H1 (cell line): ENCODE measurements around the gene SH2B2. TPM values are rescaled to one million over a fixed set of nuclear protein-coding genes. Genes with fewer than 3 reads are reported as not detected.

ENCODE experiments used
- CTCF ChIA-PET: fragments of 300-600 bp; sonication (Branson Sonifier 250); formaldehyde crosslinking; loops from one replicate; lab custom pipeline; 2021; ENCODE audit not compliant: partially characterized antibody; lab: Charles Lee
- POLR2A ChIA-PET: fragments of 300-600 bp; sonication (Branson Sonifier 250); formaldehyde crosslinking; loops from one replicate; lab custom pipeline; 2021; ENCODE audit warnings: inconsistent platforms; ENCODE audit not compliant: partially characterized antibody; lab: Charles Lee
- DNase-seq, 2 experiments: peaks; one replicate each; pipeline versions ENCODE4 v3.0.0 to v3.0.0-alpha.2; 2010 to 2022; ENCODE audit warnings: low spot score in 2 of 2, low read depth in 1 of 2, mixed read lengths in 1 of 2
- FAIRE-seq: peaks from 2 replicates; lab custom pipeline; 2011; peaks lifted over from hg19 to GRCh38; lab: Jason Lieb, UNC
- H2AFZ ChIP-seq: 2 replicates; pipeline ENCODE4 v1.8.1; 2012; ENCODE audit warnings: low read length, inconsistent platforms
- H2AK5ac ChIP-seq: 2 replicates; pipeline ENCODE4 v1.6.1; 2013; ENCODE audit warnings: low read depth, low read length
- H2BK120ac ChIP-seq: replicated peaks from 2 replicates; pipeline ENCODE3; 2013; ENCODE audit warnings: low read depth, low read length, inconsistent platforms
- H2BK12ac ChIP-seq: 2 replicates; pipeline ENCODE4 v1.6.1; 2013; ENCODE audit warnings: low read depth, low read length
- H2BK15ac ChIP-seq: 2 replicates; pipeline ENCODE4 v1.6.1; 2013; ENCODE audit warnings: low read length
- H2BK20ac ChIP-seq: 2 replicates; pipeline ENCODE4 v1.6.1; 2013; ENCODE audit warnings: low read length
- H2BK5ac ChIP-seq: 2 replicates; pipeline ENCODE4 v1.6.1; 2013; ENCODE audit warnings: low read depth, low read length
- H3K14ac ChIP-seq: 2 replicates; pipeline ENCODE4 v1.6.1; 2013; ENCODE audit warnings: inconsistent platforms; ENCODE audit not compliant: insufficient read length
- H3K18ac ChIP-seq: 2 replicates; pipeline ENCODE4 v1.6.1; 2013; ENCODE audit warnings: low read length; ENCODE audit errors: extremely low read depth
- H3K23ac ChIP-seq: 2 replicates; pipeline ENCODE4 v1.6.1; 2013; ENCODE audit warnings: inconsistent platforms; ENCODE audit not compliant: insufficient read length
- H3K23me2 ChIP-seq: 2 replicates; pipeline ENCODE4 v1.6.1; 2013; ENCODE audit warnings: low read depth, low read length
- H3K27ac ChIP-seq: 2 replicates; pipeline ENCODE4 v1.6.1; 2011; ENCODE audit warnings: low read depth, low read length, inconsistent platforms
- H3K27me3 ChIP-seq, 4 experiments: replicated peaks in 1 of 4; 1 replicate in 1 of 4; 2 replicates in 3 of 4; pipeline versions ENCODE4 v1.6.1 to v1.8.1; 2011 to 2013; ENCODE audit warnings: low read length in 3 of 4, mild to moderate bottlenecking in 3 of 4, inconsistent platforms in 2 of 4, mixed read lengths in 2 of 4, moderate library complexity in 1 of 4; ENCODE audit not compliant: control insufficient read depth in 3 of 4, insufficient read depth in 3 of 4; ENCODE audit errors: extremely low read depth in 1 of 4
- H3K36me3 ChIP-seq, 4 experiments: 2 replicates each; pipeline versions ENCODE4 v1.6.1 to v1.8.1; 2011 to 2013; ENCODE audit warnings: mild to moderate bottlenecking in 4 of 4, low read length in 3 of 4, moderate library complexity in 2 of 4, control low read depth in 1 of 4, inconsistent platforms in 1 of 4; ENCODE audit not compliant: insufficient read depth in 4 of 4, control insufficient read depth in 2 of 4
- H3K4ac ChIP-seq: replicated peaks from 2 replicates; pipeline ENCODE3; 2013; ENCODE audit warnings: low read length, low read depth, mixed read lengths, inconsistent platforms; ENCODE audit not compliant: insufficient read length
- H3K4me1 ChIP-seq, 4 experiments: replicated peaks in 1 of 4; 1 replicate in 1 of 4; 2 replicates in 3 of 4; pipeline versions ENCODE4 v1.6.1 to v1.8.1; 2011 to 2013; ENCODE audit warnings: low read length in 3 of 4, inconsistent platforms in 2 of 4, mixed read lengths in 1 of 4; ENCODE audit not compliant: insufficient read depth in 4 of 4, control insufficient read depth in 3 of 4
- H3K4me2 ChIP-seq, 2 experiments: 2 replicates each; pipeline versions ENCODE4 v1.6.1 to v1.8.1; 2011 to 2013; ENCODE audit warnings: low read depth in 2 of 2, low read length in 2 of 2, control low read depth in 1 of 2, inconsistent platforms in 1 of 2, mild to moderate bottlenecking in 1 of 2; ENCODE audit not compliant: insufficient read depth in 1 of 2
- H3K4me3 ChIP-seq, 4 experiments: fragments of 200-600, 300-600 bp in 1 of 4; sonication (generic), shearing (Covaris generic), sonication (Bioruptor Twin) in 1 of 4; 2 replicates each; pipeline versions ENCODE4 v1.5.1 to v1.8.1; 2011 to 2016; ENCODE audit warnings: low read length in 4 of 4, low read depth in 3 of 4, control low read depth in 2 of 4, inconsistent platforms in 2 of 4, mild to moderate bottlenecking in 2 of 4, mixed read lengths in 1 of 4, moderate library complexity in 1 of 4; ENCODE audit not compliant: insufficient read depth in 2 of 4; ENCODE audit errors: extremely low read depth in 1 of 4
- H3K56ac ChIP-seq: replicated peaks from 2 replicates; pipeline ENCODE3; 2013; ENCODE audit warnings: low read depth, mild to moderate bottlenecking, mixed read lengths, low read length, inconsistent platforms; ENCODE audit not compliant: insufficient read length
- H3K79me1 ChIP-seq: 2 replicates; pipeline ENCODE4 v1.6.1; 2013; ENCODE audit warnings: low read depth, low read length, control low read depth
- H3K79me2 ChIP-seq, 2 experiments: 2 replicates each; pipeline versions ENCODE4 v1.6.1 to v1.8.1; 2012 to 2013; ENCODE audit warnings: low read length in 2 of 2, mild to moderate bottlenecking in 2 of 2, inconsistent platforms in 1 of 2; ENCODE audit not compliant: insufficient read depth in 2 of 2, control insufficient read depth in 1 of 2
- H3K9ac ChIP-seq, 4 experiments: replicated peaks in 1 of 4; 1 replicate in 1 of 4; 2 replicates in 3 of 4; pipeline versions ENCODE4 v1.6.1 to v1.8.1; 2011 to 2013; ENCODE audit warnings: low read depth in 3 of 4, low read length in 3 of 4, control low read depth in 2 of 4, mild to moderate bottlenecking in 2 of 4, moderate library complexity in 2 of 4, inconsistent platforms in 1 of 4; ENCODE audit errors: extremely low read depth in 1 of 4
- H3K9me3 ChIP-seq, 2 experiments: 2 replicates each; pipeline versions ENCODE4 v1.6.1 to v1.8.1; 2012 to 2013; ENCODE audit warnings: mild to moderate bottlenecking in 2 of 2, moderate library complexity in 2 of 2, control low read depth in 1 of 2, inconsistent platforms in 1 of 2, low read depth in 1 of 2, low read length in 1 of 2, mixed read lengths in 1 of 2; ENCODE audit not compliant: insufficient read depth in 2 of 2
- H4K20me1 ChIP-seq, 2 experiments: replicated peaks in 1 of 2; 2 replicates each; pipeline versions ENCODE3 to v1.8.1; 2011 to 2013; ENCODE audit warnings: inconsistent platforms in 2 of 2, low read length in 2 of 2, mild to moderate bottlenecking in 1 of 2; ENCODE audit not compliant: insufficient read depth in 2 of 2, control insufficient read depth in 1 of 2
- H4K5ac ChIP-seq: 2 replicates; pipeline ENCODE4 v1.6.1; 2013; ENCODE audit warnings: low read length, low read depth, mixed read lengths, inconsistent platforms; ENCODE audit not compliant: insufficient read length
- H4K8ac ChIP-seq: 2 replicates; pipeline ENCODE4 v1.8.0; 2013; ENCODE audit warnings: mild to moderate bottlenecking, moderate library complexity, low read length, inconsistent platforms; ENCODE audit not compliant: insufficient read depth; ENCODE audit errors: extremely low read depth
- H4K91ac ChIP-seq: replicated peaks from 2 replicates; pipeline ENCODE3; 2013; ENCODE audit warnings: low read length, mixed read lengths, inconsistent platforms; ENCODE audit not compliant: insufficient read length
- ATF3 ChIP-seq: IDR thresholded peaks from 2 replicates; pipeline ENCODE4 v1.6.1; 2011; ENCODE audit warnings: low read depth, mild to moderate bottlenecking, low read length; ENCODE audit not compliant: insufficient read depth
- CBX8 ChIP-seq: fragments of 300-800, 300-1000 bp; sonication (generic); IDR thresholded peaks from 2 replicates; pipeline ENCODE4 v1.7.1; 2016; ENCODE audit warnings: low read depth, low read length, borderline replicate concordance
- WGBS, 2 experiments: shearing (Covaris generic) in 1 of 2; methylation state at CpG; one replicate each; pipeline versions ENCODE4 v1.1.6 to v1.1.7; 2013 to 2015; ENCODE audit warnings: low lambda C conversion rate in 2 of 2, mixed read lengths in 2 of 2, inconsistent platforms in 1 of 2, low coverage in 1 of 2, missing lambda C conversion rate in 1 of 2; ENCODE audit not compliant: insufficient replicate concordance in 2 of 2, insufficient coverage in 1 of 2, insufficient read length in 1 of 2; ENCODE audit errors: extremely low coverage in 1 of 2, missing lambda C conversion rate in 1 of 2; 5-methylcytosine and 5-hydroxymethylcytosine counted together
- polyA plus RNA-seq, 7 experiments: library from polyadenylated mRNA; depleted of rRNA in 3 of 7; stranded (reverse) in 5 of 7; unstranded in 2 of 7; fragments of >200 nt in 5 of 7; fragments of 200-250 nt in 2 of 7; gene quantifications; 1 replicate in 5 of 7; 2 replicates in 1 of 7; 4 replicates in 1 of 7; pipeline versions ENCODE4 v1.2.1 to v1.2.3, GENCODE V29; 2011 to 2013; ENCODE audit warnings: missing spikeins in 2 of 7, mixed read lengths in 2 of 7
- total RNA-seq: library from RNA; stranded (reverse); fragmentation: NEBNext Ultra II Directional; extraction: Animal tissue kit (Norgen Biotek cat#: 25700); gene quantifications from 2 replicates; pipeline ENCODE4 v1.2.1, GENCODE V29; 2021

Gene SH2B2
- total and polyA plus RNA-seq, 2 of the 8 experiments (the other 6 are each of a cell fraction or from before 2014, with no cell fraction given): 11.5 to 18.7 TPM

GRCh38 chr7:102253066-102253972, 33.3 kb upstream of the SH2B2 start:
- H3K4me2 ChIP-seq: no peak overlapping the region

More at GRCh38 chr7:102253066-102253972, 33.3 kb upstream of the SH2B2 start:
- H2BK5ac ChIP-seq: no peak overlapping the region
- H3K4me3 ChIP-seq: no peak overlapping the region
- no peaks in the 10 kb centered on the region for H3K23me2 ChIP-seq
- ChIA-PET POLR2A (interaction anchor here (0.6 to 0.7 kb wide), 2 partner anchors 17 to 141 kb away, joined by 3 read pairs; no protein-coding TSS in a partner anchor), CTCF (interaction anchor here (0.8 to 2.1 kb wide), 9 partner anchors 9 to 336 kb away, joined by 3 to 13 read pairs (median 4); no protein-coding TSS in a partner anchor)
- no peak overlapping the region for H2BK120ac ChIP-seq
- H4K91ac ChIP-seq: no peak overlapping the region
- H4K5ac ChIP-seq: no peak overlapping the region
- no peaks in the 10 kb centered on the region for H3K9me3 ChIP-seq
- no peak overlapping the region for H4K8ac ChIP-seq
- H2AFZ ChIP-seq: no peak overlapping the region
- H3K14ac ChIP-seq: no peak overlapping the region
- no peak for TF ChIP-seq ATF3
- TF ChIP-seq CBX8: no peak
- H3K9ac ChIP-seq: no peak overlapping the region
- H3K27me3 ChIP-seq: no peaks in the 10 kb centered on the region
- H3K56ac ChIP-seq: no peak overlapping the region
- FAIRE-seq (no peak), DNase-seq (no peak)
- H3K4ac ChIP-seq: no peak overlapping the region
- H2BK20ac ChIP-seq: no peak overlapping the region
- H2AK5ac ChIP-seq: no peak overlapping the region
- peaks cover 0 to 3% (median 0%) of the 10 kb centered on the region in 4 experiments; a peak in 2 of 8 replicates for H3K36me3 ChIP-seq
- H3K23ac ChIP-seq: no peak overlapping the region
- no peaks in the 10 kb centered on the region for H4K20me1 ChIP-seq
- no peak overlapping the region for H3K18ac ChIP-seq
- no peak overlapping the region for H2BK12ac ChIP-seq
- H3K27ac ChIP-seq: no peak overlapping the region
- H2BK15ac ChIP-seq: no peak overlapping the region
- no peaks in the 10 kb centered on the region for H3K79me1 ChIP-seq
- no peaks in the 10 kb centered on the region for H3K79me2 ChIP-seq
- WGBS, 2 experiments: 89% methylated on average over 19 of the region's 19 CpGs; no CpG with 5 or more reads in 1 of the 2 experiments
- H3K4me1 ChIP-seq: peaks cover 0 to 6% (median 0%) of the 10 kb centered on the region in 4 experiments; a peak in 3 of 7 replicates
